ENCODE data around the gene HYLS1. TPM values are rescaled to one million over a fixed set of nuclear protein-coding genes. Genes with fewer than 3 reads are reported as not detected.

HYLS1 gene
- total and polyA plus RNA-seq, 2 experiments from 2014 or later: 14.6 to 25.7 TPM

DNA sequence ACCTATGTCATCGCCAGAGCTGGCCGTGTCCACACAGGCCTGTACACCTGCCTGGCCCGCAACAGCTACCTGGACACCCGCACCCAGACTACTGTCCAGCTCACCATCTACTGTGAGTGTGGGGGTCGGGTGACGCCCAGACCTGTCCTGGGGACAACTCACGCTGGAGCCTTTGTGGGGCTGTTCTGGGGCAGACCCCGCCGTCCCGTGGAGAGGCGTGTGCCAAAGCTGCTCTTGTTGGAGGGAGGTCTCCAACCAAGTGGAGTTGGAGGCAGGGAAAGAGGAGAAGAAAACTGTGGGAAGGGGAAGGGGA, 62.7 kb downstream of the HYLS1 start (continued):
- TF ChIP-seq, protein P1, sequence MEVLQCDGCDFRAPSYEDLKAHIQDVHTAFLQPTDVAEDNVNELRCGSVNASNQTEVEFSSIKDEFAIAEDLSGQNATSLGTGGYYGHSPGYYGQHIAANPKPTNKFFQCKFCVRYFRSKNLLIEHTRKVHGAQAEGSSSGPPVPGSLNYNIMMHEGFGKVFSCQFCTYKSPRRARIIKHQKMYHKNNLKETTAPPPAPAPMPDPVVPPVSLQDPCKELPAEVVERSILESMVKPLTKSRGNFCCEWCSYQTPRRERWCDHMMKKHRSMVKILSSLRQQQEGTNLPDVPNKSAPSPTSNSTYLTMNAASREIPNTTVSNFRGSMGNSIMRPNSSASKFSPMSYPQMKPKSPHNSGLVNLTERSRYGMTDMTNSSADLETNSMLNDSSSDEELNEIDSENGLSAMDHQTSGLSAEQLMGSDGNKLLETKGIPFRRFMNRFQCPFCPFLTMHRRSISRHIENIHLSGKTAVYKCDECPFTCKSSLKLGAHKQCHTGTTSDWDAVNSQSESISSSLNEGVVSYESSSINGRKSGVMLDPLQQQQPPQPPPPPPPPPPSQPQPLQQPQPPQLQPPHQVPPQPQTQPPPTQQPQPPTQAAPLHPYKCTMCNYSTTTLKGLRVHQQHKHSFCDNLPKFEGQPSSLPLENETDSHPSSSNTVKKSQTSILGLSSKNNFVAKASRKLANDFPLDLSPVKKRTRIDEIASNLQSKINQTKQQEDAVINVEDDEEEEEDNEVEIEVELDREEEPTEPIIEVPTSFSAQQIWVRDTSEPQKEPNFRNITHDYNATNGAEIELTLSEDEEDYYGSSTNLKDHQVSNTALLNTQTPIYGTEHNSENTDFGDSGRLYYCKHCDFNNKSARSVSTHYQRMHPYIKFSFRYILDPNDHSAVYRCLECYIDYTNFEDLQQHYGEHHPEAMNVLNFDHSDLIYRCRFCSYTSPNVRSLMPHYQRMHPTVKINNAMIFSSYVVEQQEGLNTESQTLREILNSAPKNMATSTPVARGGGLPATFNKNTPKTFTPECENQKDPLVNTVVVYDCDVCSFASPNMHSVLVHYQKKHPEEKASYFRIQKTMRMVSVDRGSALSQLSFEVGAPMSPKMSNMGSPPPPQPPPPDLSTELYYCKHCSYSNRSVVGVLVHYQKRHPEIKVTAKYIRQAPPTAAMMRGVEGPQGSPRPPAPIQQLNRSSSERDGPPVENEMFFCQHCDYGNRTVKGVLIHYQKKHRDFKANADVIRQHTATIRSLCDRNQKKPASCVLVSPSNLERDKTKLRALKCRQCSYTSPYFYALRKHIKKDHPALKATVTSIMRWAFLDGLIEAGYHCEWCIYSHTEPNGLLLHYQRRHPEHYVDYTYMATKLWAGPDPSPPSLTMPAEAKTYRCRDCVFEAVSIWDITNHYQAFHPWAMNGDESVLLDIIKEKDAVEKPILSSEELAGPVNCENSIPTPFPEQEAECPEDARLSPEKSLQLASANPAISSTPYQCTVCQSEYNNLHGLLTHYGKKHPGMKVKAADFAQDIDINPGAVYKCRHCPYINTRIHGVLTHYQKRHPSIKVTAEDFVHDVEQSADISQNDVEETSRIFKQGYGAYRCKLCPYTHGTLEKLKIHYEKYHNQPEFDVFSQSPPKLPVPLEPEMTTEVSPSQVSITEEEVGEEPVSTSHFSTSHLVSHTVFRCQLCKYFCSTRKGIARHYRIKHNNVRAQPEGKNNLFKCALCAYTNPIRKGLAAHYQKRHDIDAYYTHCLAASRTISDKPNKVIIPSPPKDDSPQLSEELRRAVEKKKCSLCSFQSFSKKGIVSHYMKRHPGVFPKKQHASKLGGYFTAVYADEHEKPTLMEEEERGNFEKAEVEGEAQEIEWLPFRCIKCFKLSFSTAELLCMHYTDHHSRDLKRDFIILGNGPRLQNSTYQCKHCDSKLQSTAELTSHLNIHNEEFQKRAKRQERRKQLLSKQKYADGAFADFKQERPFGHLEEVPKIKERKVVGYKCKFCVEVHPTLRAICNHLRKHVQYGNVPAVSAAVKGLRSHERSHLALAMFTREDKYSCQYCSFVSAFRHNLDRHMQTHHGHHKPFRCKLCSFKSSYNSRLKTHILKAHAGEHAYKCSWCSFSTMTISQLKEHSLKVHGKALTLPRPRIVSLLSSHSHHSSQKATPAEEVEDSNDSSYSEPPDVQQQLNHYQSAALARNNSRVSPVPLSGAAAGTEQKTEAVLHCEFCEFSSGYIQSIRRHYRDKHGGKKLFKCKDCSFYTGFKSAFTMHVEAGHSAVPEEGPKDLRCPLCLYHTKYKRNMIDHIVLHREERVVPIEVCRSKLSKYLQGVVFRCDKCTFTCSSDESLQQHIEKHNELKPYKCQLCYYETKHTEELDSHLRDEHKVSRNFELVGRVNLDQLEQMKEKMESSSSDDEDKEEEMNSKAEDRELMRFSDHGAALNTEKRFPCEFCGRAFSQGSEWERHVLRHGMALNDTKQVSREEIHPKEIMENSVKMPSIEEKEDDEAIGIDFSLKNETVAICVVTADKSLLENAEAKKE (CRISPR knock-in tag; IDR thresholded peaks at IDR 0.05): no peak
- TF ChIP-seq, protein P2, sequence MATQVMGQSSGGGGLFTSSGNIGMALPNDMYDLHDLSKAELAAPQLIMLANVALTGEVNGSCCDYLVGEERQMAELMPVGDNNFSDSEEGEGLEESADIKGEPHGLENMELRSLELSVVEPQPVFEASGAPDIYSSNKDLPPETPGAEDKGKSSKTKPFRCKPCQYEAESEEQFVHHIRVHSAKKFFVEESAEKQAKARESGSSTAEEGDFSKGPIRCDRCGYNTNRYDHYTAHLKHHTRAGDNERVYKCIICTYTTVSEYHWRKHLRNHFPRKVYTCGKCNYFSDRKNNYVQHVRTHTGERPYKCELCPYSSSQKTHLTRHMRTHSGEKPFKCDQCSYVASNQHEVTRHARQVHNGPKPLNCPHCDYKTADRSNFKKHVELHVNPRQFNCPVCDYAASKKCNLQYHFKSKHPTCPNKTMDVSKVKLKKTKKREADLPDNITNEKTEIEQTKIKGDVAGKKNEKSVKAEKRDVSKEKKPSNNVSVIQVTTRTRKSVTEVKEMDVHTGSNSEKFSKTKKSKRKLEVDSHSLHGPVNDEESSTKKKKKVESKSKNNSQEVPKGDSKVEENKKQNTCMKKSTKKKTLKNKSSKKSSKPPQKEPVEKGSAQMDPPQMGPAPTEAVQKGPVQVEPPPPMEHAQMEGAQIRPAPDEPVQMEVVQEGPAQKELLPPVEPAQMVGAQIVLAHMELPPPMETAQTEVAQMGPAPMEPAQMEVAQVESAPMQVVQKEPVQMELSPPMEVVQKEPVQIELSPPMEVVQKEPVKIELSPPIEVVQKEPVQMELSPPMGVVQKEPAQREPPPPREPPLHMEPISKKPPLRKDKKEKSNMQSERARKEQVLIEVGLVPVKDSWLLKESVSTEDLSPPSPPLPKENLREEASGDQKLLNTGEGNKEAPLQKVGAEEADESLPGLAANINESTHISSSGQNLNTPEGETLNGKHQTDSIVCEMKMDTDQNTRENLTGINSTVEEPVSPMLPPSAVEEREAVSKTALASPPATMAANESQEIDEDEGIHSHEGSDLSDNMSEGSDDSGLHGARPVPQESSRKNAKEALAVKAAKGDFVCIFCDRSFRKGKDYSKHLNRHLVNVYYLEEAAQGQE (IDR thresholded peaks at IDR 0.05; ENCODE audit: unreplicated experiment): no peak
- TF ChIP-seq, protein P3, sequence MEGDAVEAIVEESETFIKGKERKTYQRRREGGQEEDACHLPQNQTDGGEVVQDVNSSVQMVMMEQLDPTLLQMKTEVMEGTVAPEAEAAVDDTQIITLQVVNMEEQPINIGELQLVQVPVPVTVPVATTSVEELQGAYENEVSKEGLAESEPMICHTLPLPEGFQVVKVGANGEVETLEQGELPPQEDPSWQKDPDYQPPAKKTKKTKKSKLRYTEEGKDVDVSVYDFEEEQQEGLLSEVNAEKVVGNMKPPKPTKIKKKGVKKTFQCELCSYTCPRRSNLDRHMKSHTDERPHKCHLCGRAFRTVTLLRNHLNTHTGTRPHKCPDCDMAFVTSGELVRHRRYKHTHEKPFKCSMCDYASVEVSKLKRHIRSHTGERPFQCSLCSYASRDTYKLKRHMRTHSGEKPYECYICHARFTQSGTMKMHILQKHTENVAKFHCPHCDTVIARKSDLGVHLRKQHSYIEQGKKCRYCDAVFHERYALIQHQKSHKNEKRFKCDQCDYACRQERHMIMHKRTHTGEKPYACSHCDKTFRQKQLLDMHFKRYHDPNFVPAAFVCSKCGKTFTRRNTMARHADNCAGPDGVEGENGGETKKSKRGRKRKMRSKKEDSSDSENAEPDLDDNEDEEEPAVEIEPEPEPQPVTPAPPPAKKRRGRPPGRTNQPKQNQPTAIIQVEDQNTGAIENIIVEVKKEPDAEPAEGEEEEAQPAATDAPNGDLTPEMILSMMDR (conservative IDR thresholded peaks at IDR 0.05; ENCODE audit: low read depth in 2 of 2): no peak
- TF ChIP-seq CREB1 (CRISPR knock-in tag; IDR thresholded peaks at IDR 0.05; ENCODE audit: low read depth): no peak

Other genes with a start within 250 kb of the HYLS1 start
- gene ACRV1, start 206.8 kb upstream of the HYLS1 start, total RNA-seq (2014; rRNA removed; shearing (Covaris generic)): not detected in 2 replicates
- 0.65 and 1.1 TPM in 2 replicates for gene ACRV1, start 206.8 kb upstream of the HYLS1 start, polyA plus RNA-seq (2016; fragmentation: Nextera tagmentation; extraction: Ambion mirVana)
- gene PATE1, start 141.4 kb upstream of the HYLS1 start, total RNA-seq (2014; rRNA removed; shearing (Covaris generic)): not detected in 2 replicates
- not detected in 2 replicates for gene PATE1, start 141.4 kb upstream of the HYLS1 start, polyA plus RNA-seq (2016; fragmentation: Nextera tagmentation; extraction: Ambion mirVana)
- not detected in 2 replicates for gene PATE2, start 108.8 kb upstream of the HYLS1 start, total RNA-seq (2014; rRNA removed; shearing (Covaris generic))
- gene PATE2, start 108.8 kb upstream of the HYLS1 start, polyA plus RNA-seq (2016; fragmentation: Nextera tagmentation; extraction: Ambion mirVana): 0.14 and 0.16 TPM in 2 replicates
- gene PATE3, start 99.5 kb upstream of the HYLS1 start, total RNA-seq (2014; rRNA removed; shearing (Covaris generic)): not detected in 2 replicates
- gene PATE3, start 99.5 kb upstream of the HYLS1 start, polyA plus RNA-seq (2016; fragmentation: Nextera tagmentation; extraction: Ambion mirVana): not detected in 2 replicates
- not detected in 2 replicates for gene PATE4, start 54.4 kb upstream of the HYLS1 start, total RNA-seq (2014; rRNA removed; shearing (Covaris generic))
- gene PATE4, start 54.4 kb upstream of the HYLS1 start, polyA plus RNA-seq (2016; fragmentation: Nextera tagmentation; extraction: Ambion mirVana): not detected in 2 replicates
- 24.1 and 35.8 TPM in 2 replicates for gene PUS3, start 15.5 kb downstream of the HYLS1 start, total RNA-seq (2014; rRNA removed; shearing (Covaris generic))
- 12.0 and 15.8 TPM in 2 replicates for gene PUS3, start 15.5 kb downstream of the HYLS1 start, polyA plus RNA-seq (2016; fragmentation: Nextera tagmentation; extraction: Ambion mirVana)
- gene DDX25, start 16.8 kb downstream of the HYLS1 start, total RNA-seq (2014; rRNA removed; shearing (Covaris generic)): 20.7 and 23.6 TPM in 2 replicates
- 20.6 and 21.2 TPM in 2 replicates for gene DDX25, start 16.8 kb downstream of the HYLS1 start, polyA plus RNA-seq (2016; fragmentation: Nextera tagmentation; extraction: Ambion mirVana)
- gene VSIG10L2, start 58.4 kb downstream of the HYLS1 start, total RNA-seq (2014; rRNA removed; shearing (Covaris generic)): not detected in 2 replicates
- gene VSIG10L2, start 58.4 kb downstream of the HYLS1 start, polyA plus RNA-seq (2016; fragmentation: Nextera tagmentation; extraction: Ambion mirVana): 0.59 and 0.63 TPM in 2 replicates
- gene CDON, start 175.2 kb downstream of the HYLS1 start, total RNA-seq (2014; rRNA removed; shearing (Covaris generic)): 31.2 and 35.5 TPM in 2 replicates
- 3.3 and 4.1 TPM in 2 replicates for gene CDON, start 175.2 kb downstream of the HYLS1 start, polyA plus RNA-seq (2016; fragmentation: Nextera tagmentation; extraction: Ambion mirVana)

Data from GM23338 (cell line).